HG02943 (cell line): ENCODE data around the gene ITGB3.
"Not testable (repeated sequence)": the region's sequence is repeated elsewhere in the genome, so short reads cannot be mapped to it uniquely, and the experiment has no call there.

Source experiments
- ATAC-seq: cut with Tn5 transposase; IDR thresholded peaks from one replicate; pipeline ENCODE4 v1.9.1; 2021; ENCODE audit warnings: mild to moderate bottlenecking, low read depth, moderate library complexity; ENCODE audit not compliant: unreplicated experiment

Gene ITGB3

DNA sequence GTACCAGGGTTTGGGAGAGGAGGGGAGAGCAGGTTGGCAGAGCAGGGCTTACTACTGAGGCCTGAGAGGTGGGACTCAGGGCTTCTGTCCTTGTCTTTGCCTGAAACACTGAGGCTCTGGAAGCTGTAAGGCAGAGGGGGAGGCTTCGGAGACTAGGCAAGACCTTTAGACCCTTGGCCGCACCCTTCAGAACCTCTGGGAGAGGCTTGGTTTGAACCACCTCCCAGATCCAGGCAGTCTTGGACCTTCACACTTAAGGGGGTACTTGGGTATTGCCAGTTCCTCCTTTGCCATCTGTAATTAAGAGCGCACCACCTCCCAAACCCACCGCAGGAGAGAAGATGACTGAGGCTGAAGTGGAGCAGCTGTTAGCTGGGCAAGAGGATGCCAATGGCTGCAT lies 31.6 kb upstream of the ITGB3 start:
- no peak for ATAC-seq

DNA sequence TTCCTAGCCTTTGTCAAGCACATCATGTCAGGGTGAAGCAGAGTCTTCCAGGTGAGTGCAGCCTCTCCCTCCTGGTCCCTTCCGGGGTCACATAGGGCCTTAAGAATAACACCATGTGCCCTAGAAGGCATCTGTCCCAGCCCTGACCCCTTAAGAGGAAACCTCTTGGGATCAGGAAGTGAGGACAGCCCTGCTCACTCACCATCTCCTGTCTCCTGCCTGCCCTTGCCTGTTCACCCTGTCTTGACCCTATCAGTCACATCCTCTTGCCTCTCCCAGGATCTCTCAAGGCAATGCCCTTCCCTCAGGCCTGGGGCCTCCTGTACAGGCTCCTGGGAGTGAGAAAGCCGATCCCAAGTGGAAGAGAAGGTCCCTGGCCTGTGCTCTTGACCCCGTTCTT lies 30.6 kb upstream of the ITGB3 start:
- ATAC-seq: no peak

DNA sequence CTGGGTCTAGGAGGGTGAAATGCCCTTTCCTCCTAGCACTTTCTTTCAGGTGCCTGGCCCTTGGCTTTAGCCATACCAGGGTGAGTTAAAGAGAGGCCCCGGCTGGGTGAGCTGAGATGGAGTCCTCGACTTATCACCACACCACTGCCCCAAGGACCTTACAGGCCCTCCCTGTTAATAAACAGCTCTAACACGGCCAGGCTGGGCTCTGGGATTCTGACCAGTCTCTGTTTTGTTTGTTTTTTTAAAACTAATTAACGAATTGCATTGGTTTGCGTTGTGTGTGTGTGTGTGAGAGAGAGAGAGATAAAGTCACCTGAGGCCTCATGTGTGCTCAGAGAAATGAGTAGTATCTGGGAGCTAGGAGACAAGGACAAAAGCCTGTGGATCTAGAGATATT lies 30.2 kb upstream of the ITGB3 start:
- ATAC-seq: no peak

DNA sequence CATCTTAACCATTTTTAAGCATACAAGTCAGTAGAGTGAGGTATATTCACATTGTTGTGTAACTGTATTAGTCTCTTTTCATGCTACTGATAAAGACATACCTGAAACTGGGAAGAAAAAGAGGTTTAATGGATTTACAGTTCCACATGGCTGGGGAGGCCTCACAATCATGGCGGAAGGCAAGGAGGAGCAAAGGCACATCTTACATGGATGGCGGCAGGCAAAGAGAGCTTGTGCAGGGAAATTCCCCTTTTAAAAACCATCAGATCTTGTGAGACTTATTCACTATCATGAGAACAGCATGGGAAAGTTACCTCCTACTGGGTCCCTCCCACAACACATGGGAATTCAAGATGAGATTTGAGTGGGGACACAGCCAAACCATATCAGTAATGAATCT lies 29.6 kb upstream of the ITGB3 start:
- ATAC-seq: not testable (repeated sequence)

DNA sequence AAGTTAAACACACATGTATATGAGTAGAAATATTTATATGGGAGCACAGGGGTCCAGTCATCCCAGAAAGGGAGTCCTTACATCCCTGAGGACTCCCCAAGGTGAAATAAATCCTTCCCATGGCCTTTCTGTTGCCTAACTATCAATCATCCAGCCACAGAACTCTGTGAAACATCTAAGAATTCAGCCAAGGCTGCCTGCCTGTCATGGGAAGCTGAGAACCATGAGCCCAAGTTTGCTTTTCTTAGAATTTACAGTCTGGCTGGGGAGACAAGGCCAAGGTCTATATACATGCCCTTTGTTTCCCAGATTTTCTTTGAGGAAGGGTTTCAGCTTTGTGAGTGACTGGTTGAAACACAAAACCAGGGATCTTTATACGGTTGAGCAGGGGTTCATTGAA lies 28.7 kb upstream of the ITGB3 start:
- no peak for ATAC-seq

DNA sequence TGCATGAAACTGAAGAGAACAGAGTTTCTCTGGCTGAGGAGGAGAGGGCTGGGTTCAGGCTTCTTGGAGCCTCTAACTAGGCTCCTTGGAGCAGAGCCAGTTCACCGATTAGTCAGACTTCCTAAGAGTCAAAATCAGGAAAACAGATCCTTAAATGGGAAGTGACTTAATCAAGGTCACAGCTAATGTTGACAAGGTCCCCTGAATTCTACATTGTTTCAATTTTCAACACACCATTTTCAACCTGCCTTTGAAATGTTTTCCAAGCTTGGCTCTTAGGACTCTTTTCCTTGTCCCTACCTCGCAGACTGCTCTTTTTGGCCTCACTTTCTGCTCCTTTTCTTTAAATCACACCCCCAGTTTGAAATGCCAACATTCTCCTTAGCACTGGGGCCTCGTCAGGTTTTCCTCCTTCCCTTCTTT lies 28.2 kb upstream of the ITGB3 start:
- ATAC-seq: no peak

DNA sequence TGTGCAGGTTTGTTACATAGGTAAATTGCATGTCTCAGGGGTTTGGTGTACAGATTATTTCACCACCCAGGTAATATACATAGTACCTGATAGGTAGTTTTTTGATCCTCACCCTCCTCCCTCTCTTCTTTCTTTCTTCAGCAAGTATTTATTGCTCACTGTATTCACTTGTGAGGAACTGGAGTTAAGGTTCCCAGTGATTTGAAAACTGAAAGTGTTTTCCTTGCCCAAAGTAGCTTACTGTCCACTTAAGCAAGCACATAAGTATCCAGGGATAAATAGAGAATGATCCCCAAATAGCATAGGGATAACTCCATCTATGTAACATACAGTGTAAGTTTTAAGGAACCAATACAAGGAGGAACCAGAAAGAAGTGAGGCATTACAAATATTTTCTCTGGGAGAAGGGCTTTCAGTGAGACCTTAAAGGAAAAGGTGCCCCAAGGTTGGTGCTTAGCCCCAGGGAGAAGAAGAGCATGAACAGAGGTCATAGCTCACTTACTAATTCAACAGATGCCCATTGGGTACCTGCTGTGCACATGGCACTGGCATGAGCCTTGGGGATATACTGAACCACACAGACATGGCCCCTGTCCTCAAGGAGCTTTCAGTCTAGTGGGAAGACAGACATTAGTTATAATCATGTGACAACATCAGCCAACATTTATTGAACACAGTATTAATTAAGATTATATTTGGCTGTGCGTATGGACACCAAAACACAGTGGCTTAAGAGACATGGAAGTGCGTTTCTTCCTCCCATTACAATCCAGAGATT lies 27.5 kb upstream of the ITGB3 start:
- no peak for ATAC-seq

DNA sequence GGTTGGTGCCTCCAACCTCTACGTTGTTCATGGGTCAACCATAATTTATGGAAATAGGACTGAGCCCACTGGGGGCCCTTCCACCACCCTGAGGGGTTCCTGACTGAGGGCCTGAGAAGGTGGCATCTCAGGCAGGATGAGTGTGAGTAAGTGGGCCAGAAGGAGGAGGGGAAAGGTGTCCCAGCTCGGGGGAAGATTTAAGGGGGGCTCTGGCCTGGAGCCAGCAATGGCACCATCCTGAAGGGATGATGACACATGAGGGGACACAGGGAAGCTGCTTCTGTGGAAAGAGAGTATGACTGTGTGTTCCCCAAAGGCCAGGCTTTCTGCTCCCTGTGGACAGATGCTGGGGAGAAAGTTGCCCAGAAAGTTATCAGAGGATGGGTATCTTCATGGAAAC lies 25.8 kb upstream of the ITGB3 start:
- no peak for ATAC-seq

DNA sequence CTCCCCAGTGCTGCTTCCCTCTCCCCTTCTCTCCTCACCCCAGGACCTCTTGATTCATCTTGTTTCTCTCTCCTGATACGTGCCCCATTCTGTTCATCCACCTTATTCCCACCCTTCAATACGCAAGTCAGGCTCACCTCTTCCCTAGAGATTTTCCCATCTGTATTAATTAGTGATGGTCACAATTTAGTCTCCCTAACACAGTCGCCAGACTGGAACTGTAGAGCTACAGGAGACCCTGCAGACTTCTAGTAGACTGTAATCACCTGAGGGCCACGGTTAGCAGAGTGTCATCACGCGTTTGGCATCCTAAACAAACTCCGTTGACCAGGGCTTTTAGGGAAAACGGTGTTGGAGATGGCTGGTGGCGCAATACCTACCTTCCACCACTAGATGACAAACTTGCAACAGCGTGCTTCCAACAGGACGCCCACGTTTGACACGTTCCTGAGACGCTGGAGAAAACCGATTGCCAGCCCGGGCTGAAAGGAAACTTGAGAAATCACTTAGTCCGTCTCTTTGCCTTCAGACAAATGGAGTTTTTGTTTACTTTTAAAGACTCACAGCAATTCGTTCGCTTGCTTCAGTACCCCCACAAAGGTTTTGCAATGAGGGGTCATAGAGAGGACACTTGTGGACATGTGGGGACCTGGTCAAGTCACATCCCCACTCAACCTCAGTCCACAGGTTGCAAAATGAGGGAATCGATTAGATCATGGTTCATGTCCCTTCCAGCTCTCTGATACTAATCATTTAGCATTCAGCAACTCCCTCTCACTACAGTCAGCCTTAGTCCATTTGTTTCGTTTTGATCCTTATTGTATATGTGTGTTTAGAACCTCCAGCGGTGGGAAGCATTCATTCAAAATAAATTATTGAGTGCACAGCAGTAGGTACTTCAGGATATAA lies 23.8 kb upstream of the ITGB3 start:
- no peak for ATAC-seq

DNA sequence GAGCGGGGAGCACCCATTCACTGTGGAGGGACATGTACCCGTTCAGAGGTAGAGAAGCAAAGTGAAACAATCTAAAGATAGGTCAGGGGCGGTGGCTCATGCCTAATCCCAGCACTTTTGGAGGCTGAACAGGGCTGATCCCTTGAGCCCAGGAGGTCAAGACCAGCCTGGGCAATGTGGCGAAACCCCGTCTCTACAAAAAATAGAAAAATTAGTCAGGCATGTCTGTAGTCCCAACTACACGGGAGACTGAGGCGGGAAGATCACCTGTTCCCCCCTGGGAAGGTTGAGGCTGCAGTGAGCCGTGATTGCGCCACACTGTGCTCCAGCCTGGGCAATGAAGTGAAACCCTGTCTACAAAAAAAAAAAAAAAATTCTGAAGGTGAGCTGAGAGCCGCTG lies 22.8 kb upstream of the ITGB3 start:
- no peak for ATAC-seq

DNA sequence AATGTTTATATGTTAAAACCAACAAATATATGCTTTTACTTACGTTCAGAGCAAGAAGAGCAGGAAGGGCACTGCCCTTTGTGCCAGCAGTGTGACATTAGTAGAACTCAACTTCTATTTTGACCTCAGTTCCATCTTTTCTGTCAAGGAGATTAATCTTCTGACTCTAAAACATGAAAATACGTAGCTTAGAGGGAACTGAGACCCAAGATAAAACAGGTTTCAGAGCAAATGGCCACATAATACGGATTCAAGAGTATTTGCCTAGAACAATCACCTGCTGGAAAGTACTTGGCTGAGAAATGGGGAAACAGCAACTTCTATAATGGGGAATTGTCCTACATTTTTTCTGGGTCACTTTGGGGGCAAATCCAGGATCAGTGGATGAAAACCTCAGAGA lies 22.3 kb upstream of the ITGB3 start:
- ATAC-seq: no peak

DNA sequence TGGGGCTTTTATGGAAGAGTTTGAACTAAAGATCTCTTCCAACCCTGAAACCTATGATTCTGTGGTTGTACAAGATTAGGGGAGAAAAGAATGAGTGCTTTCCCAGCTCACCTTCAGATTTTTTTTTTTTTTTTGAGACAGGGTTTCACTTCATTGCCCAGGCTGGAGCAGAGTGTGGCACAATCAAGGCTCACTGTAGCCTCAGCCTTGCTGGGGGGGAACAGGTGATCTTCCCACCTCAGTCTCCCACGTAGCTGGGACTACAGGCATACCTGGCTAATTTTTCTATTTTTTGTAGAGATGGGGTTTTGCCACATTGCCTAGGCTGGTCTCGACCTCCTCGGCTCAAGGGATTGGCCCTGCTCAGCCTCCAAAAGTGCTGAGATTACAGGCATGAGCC lies 21.8 kb upstream of the ITGB3 start:
- ATAC-seq: no peak

DNA sequence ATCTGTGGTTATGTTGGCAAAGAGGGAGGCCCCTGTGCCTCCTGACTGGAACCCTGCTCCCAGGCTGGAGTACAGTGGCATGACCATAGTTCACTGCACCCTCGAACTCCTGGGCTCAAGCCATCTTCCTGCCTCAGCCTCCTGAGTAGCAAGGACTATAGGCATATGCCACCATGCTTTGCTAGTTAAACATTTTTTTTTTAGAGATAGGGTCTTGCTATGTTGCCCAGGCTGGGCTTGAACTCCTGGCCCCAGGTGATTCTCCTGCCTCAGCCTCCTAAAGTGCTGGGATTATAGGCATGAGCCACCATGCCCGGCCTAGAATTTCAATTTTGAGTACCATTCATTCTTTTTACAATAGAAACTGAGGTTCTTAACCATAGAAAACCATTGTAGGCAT lies 21.2 kb upstream of the ITGB3 start:
- no peak for ATAC-seq

DNA sequence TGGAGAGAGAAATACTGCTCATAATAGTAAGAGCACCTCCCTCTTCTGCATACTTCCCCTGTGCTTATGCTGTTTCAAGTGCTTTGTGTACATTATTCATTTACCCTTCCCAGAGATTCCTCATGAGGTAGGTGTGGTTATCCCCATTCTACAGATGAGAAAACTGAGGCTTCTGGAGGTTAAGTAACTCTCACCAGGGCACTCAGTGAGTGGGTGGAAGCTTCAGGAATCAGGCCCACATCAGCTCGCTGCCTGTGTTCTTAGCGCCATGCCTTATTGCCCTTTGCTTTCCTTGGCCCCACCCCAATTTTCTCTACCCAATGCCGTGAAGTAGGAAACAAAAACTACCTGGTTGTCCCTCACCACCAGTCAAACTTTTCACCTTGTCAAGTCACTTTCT lies 18.1 kb upstream of the ITGB3 start:
- ATAC-seq: no peak

DNA sequence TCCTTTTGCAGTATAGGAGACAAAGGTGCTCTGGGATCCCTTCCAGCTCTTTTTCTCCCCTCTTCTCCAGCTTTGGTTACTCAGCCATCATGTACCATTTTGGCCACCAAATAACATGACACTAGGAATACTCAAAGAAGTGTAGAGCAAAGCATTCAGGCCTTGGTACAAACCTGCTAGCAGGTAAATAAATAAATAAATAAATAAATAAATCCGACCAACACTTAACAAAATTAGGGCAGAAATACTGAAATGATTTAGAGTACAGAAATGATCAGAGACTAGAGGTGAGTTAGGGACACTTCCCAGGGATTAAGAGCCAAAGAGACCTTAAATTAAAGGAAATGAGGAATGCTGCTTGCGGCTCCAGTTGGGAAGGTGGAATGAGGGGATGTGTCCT lies 17.7 kb upstream of the ITGB3 start:
- ATAC-seq: no peak

DNA sequence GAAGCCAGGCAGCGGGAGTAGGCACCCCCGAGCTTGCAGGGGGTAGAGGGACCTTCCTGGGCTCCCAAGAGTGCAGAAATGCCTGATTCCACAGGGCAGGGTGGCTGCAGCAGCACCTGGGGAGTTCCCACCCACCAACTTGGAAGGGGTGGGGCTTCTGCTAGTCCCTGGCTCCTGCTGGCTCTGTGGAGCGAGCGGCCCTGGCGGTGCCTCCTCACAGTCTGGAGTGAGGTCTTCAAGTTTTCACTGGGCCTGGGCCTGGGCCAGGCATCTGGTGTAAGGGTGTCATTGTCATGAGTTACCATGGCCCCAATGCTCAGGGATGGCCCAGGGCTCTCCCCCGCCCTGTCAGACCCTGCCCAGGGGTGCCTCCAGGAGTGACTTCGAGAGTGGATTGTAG lies 15.8 kb upstream of the ITGB3 start:
- ATAC-seq: no peak

DNA sequence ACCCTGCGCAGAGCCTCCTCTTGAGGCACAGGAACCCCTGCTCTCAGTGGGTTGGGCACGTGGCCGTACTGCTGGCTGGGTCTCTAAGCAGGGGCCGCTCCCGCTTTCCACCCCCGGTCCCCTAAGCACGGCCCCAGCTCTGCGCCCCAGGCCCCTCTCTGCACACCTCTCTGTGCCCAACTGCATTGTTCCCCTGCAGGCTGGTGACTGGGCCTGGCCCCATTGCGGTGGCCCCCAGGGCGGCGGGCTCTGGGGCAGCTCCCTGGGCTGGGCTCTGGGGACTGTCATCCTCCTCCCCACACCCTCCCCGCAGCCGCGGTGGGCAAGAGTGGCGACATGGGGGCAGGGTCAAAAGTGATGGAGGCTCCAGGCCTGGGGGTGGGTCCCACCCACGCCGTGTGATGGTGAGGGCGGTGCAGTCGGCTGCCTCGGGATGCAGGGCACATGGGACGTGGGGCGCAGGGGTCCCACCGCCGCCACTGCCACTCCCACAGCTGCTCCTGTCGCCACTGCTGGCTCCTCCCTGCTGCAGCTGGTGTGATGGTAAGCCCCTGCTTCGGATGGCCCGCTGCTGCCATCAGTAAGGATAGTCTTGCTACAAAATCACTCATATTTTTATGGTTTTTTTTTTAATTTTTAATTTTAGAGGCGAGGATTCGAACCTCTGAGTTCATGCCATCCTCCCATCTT lies 15.2 kb upstream of the ITGB3 start:
- ATAC-seq: no peak

DNA sequence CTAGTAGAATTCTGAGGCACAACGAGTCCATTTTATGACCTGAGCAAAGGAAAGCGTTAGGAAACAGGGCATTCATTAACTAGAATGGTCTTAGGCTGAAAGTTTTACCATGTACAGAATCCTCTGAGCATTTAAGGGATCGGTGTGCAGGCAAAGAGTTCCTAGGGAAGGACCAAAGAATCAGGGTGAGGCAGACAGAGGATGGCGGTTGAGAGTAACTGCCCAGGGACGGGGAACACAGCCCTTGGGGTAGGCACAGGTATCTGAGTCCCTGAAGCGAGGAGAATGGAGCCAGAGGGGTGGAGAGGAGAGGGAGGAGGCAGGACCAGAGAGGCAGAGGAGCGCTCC lies 14.0 kb upstream of the ITGB3 start:
- ATAC-seq: no peak

DNA sequence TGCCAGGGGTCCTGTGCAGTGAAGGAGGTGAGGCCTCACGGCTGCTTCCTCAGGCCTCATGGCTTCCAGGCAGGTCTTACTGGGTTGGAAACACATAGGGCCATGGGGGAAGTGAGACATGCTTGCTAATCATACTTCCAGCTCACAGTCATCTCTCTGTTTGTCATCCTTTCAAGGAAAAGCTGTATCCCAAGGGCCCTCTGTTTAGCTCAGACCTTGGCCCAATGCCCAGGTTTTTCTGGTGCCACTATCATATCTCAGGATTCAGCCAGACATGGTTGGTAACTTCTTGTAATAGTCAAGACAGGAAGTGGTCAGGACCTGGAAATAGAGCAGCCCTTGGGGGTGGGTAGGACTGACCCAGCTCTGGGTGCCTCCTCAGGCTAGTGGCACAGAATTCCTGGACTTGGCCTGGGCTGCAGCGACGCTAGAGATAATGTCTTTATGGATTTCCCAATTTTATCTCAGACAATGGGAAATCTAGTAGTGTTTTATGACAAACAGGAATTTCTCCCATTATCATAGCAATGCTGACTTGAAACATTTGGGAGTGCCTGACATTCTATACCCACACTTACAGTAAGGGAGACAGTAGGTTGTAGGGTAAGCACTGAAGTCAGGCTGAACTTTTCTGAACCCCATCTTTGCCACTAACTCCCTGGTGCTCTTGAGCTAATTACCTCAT lies 13.5 kb upstream of the ITGB3 start:
- no peak for ATAC-seq

DNA sequence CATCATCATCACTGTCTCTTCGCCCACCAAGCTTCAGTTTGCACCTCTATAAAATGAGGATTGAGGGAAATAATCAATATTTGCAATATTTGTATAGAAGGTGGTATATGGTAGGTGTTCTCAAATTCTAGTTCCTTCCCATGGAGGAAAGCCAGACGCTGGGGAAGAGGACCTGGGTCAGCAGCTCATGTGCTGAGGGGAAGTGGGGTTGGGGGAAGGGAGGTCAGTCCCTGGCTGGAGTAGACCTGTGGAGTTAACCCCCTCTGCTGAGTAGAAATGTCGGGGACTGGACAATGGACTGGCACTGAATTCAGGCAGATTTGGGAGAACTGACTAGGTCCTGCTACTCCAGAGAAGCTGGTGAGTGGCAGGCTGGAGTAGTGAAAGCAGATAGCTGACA lies 12.8 kb upstream of the ITGB3 start:
- ATAC-seq: no peak

DNA sequence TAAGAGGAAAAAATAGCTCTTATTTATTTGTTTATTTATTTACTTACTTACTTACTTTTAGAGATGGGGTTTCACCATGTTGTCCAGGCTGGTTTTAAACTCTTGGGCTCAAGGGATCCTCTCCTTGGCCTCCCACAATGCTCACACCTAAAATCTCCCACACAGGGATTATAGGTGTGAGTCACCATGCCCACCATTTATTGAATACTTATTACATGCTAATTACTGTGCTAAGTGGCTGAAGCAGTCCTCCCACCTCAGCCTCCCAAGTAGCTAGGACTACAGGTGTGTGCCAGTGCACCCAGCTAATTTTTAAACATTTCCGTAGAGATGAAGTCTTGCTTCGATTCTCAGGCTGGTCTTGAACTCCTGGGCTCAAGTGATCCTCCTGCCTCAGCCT lies 11.0 kb upstream of the ITGB3 start:
- ATAC-seq: no peak
